Measurements from ENCODE around the gene OXCT2. TPM values are rescaled to one million over a fixed set of nuclear protein-coding genes. Genes with fewer than 3 reads are reported as not detected.
"Not testable (repeated sequence)": the region's sequence is repeated elsewhere in the genome, so short reads cannot be mapped to it uniquely, and the experiment has no call there.

OXCT2 gene
- total and polyA plus RNA-seq, 2 donors from 2014 or later, result 0.32 to 0.98 TPM

DNA sequence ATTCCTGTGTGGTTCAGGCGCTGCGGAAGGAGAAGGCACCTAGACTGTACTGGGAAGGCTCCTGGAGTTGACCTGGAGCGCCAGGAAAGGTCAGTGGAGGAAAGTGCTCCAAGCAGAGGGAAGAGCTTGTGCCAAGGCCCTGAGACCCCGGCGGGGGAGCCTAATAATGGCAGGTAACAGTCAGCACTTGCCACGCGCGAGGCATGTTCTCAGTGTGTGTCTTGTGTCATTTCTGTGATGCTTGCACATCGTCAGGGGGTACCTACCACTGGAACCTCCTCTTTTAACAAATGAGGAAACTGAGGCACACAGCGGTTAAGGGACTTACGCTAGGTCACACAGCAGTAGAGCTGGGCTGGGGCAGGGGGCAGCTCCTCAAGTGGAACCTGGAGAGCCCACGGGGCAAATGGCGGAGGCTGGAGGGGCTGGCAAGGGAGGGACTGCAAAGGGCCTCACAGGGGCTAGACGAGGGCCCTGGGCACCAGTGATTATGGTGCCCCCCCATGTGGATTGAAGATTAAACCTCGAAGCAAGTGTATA, 18.5 kb upstream of the OXCT2 start:
- H3K9ac ChIP-seq (ENCODE audit: low read length in 3 of 3), result no peak overlapping the region
- DNase-seq, result peak in 1 of 5 donors; percentile 71
- intact Hi-C loops (cut with DNase I), result no loop called here
- no peak overlapping the region for H3K27ac ChIP-seq (ENCODE audit: low read depth in 2 of 2, low read length in 2 of 2)
- H3K9me3 ChIP-seq (ENCODE audit: control insufficient read depth in 2 of 3, insufficient read depth in 1 of 3, low read length in 3 of 3), result no peaks in the 10 kb centered on the region
- FAIRE-seq, result no peak
- H3K36me3 ChIP-seq (ENCODE audit: control insufficient read depth in 2 of 3, insufficient read depth in 3 of 3, low read length in 3 of 3), result no peaks in the 10 kb centered on the region
- peaks cover 5% of the 10 kb centered on the region for H3K27me3 ChIP-seq (ENCODE audit: control insufficient read depth, insufficient read depth, low read length)
- H3K4me3 ChIP-seq (ENCODE audit: low read length in 3 of 3), result peak overlapping the region in 1 of 3 donors; percentile 21
- peaks cover 0 to 2% (median 0%) of the 10 kb centered on the region in 3 donors for H3K4me1 ChIP-seq (ENCODE audit: control insufficient read depth in 2 of 3, insufficient read depth in 2 of 3, low read depth in 1 of 3, low read length in 3 of 3)
- TF ChIP-seq, protein P1, sequence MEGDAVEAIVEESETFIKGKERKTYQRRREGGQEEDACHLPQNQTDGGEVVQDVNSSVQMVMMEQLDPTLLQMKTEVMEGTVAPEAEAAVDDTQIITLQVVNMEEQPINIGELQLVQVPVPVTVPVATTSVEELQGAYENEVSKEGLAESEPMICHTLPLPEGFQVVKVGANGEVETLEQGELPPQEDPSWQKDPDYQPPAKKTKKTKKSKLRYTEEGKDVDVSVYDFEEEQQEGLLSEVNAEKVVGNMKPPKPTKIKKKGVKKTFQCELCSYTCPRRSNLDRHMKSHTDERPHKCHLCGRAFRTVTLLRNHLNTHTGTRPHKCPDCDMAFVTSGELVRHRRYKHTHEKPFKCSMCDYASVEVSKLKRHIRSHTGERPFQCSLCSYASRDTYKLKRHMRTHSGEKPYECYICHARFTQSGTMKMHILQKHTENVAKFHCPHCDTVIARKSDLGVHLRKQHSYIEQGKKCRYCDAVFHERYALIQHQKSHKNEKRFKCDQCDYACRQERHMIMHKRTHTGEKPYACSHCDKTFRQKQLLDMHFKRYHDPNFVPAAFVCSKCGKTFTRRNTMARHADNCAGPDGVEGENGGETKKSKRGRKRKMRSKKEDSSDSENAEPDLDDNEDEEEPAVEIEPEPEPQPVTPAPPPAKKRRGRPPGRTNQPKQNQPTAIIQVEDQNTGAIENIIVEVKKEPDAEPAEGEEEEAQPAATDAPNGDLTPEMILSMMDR (IDR thresholded peaks at IDR 0.05; ENCODE audit: borderline replicate concordance, extremely low read depth, insufficient read depth), result no peak

DNA sequence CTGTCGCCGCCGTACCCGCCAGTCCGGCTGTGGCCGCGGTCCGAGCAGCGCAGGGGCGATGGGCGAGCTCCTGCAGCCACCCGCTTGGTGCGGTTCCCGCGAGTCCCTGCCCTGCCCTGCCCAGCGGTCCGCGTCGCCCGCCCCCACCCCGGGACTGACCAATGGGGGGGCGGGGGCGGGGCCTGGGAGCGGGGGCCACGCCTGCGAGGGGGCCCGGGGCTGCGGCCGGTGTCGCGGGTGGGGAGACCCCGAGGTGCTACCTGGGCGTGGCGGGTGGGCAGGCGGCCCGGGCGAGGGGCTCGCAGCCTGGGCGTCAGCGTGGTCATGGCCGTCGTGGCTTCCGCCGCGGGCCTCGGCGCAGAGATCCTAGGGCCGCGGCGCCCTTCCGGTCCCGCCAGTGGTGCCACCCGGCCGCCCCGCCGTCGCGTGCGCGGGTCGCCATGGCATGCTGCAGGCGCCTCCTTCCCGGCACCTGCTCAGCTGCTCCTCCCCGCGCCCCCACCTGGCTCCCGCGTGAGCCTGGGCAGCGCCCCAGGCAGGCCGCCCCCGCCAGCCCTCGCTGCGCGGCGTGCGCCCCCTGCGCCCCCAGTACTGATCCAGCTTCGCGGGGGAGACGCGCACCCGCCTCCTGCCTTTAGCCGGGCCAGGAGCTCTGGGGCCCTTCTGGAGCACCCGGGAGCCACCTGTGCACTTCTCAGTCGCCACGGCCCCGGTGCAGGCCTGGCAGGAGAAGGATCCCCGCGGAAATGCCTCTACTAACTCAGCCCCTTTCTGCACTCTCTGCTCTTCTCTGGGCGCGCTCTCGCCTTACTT, 17.8 kb upstream of the OXCT2 start, which contains the start of gene BMP8B:
Gene BMP8B (minus strand): TSS at position 108 of the 813 bp plus-strand sequence. CDS start 380 bp downstream, outside the sequence.
- no peak within 1 kb of the TSS for H3K9ac ChIP-seq (ENCODE audit: low read length in 3 of 3)
- H3K4me3 ChIP-seq (ENCODE audit: low read length in 3 of 3), result peak within 1 kb of the TSS in 1 of 3 donors; percentile 21
- intact Hi-C loops (cut with DNase I), result no loop called here
- H3K27me3 ChIP-seq (ENCODE audit: control insufficient read depth, insufficient read depth, low read length), result peaks cover 5% of the 10 kb centered on the region
- FAIRE-seq, result no peak
- H3K4me1 ChIP-seq (ENCODE audit: control insufficient read depth in 2 of 3, insufficient read depth in 2 of 3, low read depth in 1 of 3, low read length in 3 of 3), result peaks cover 0 to 2% (median 0%) of the 10 kb centered on the region in 3 donors
- DNase-seq, result peak; percentile 26 to 93 (median 47)
- H3K36me3 ChIP-seq (ENCODE audit: control insufficient read depth in 2 of 3, insufficient read depth in 3 of 3, low read length in 3 of 3), result no peaks in the 10 kb centered on the region
- H3K27ac ChIP-seq (ENCODE audit: low read depth in 2 of 2, low read length in 2 of 2), result no peak within 1 kb of the TSS
- TF ChIP-seq, protein P1 (IDR thresholded peaks at IDR 0.05; ENCODE audit: borderline replicate concordance, extremely low read depth, insufficient read depth), result no peak
- no peaks in the 10 kb centered on the region for H3K9me3 ChIP-seq (ENCODE audit: control insufficient read depth in 2 of 3, insufficient read depth in 1 of 3, low read length in 3 of 3)

DNA sequence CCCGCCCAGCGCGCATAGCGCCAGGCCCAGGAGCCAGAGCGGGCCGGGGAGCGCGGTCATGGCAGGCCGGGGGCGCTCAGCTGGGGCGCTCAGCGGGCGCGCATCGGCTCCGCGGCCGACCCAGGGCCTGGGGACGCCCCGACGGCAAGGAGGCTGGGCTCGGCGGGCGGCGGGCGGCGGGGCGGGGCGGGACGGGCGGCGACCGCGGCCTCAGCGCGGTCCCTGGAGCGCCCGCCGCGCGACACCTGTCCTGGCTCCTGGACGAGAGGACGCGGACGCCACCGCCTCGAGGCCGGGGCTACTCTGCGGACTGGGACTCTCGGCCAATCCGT, 17.2 kb upstream of the OXCT2 start:
- H3K27ac ChIP-seq (ENCODE audit: low read depth in 2 of 2, low read length in 2 of 2), result no peak overlapping the region
- peaks cover 5% of the 10 kb centered on the region for H3K27me3 ChIP-seq (ENCODE audit: control insufficient read depth, insufficient read depth, low read length)
- no peak for FAIRE-seq
- no peaks in the 10 kb centered on the region for H3K9me3 ChIP-seq (ENCODE audit: control insufficient read depth in 2 of 3, insufficient read depth in 1 of 3, low read length in 3 of 3)
- H3K4me1 ChIP-seq (ENCODE audit: control insufficient read depth in 2 of 3, insufficient read depth in 2 of 3, low read depth in 1 of 3, low read length in 3 of 3), result peaks cover 0 to 2% (median 0%) of the 10 kb centered on the region in 3 donors
- no peak overlapping the region for H3K4me3 ChIP-seq (ENCODE audit: low read length in 3 of 3)
- TF ChIP-seq, protein P1 (IDR thresholded peaks at IDR 0.05; ENCODE audit: borderline replicate concordance, extremely low read depth, insufficient read depth), result no peak
- intact Hi-C loops (cut with DNase I), result no loop called here
- H3K36me3 ChIP-seq (ENCODE audit: control insufficient read depth in 2 of 3, insufficient read depth in 3 of 3, low read length in 3 of 3), result no peaks in the 10 kb centered on the region
- DNase-seq, result peak in 1 of 5 donors; percentile 3
- no peak overlapping the region for H3K9ac ChIP-seq (ENCODE audit: low read length in 3 of 3)

DNA sequence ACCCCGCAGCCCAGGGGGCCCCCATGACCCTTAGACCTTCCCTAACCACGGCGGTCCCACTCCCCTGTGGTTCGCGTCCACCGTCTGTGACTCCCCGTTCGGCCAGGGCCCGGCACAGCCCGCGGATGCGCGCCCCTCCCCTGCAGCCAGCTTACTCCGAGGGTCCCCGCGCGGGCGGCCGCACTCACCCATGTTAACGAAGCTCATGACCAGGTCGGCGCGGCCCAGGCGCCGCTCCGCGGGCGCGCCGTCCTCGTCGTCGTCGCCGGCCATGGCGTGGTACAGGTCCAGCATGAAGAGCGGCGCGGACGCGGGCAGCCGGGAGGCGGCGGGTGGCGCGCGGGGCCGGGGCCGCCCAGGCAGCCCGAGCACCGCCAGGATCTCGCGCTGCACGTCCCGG, 16.8 kb upstream of the OXCT2 start:
- H3K4me1 ChIP-seq (ENCODE audit: control insufficient read depth in 2 of 3, insufficient read depth in 2 of 3, low read depth in 1 of 3, low read length in 3 of 3); H3K9ac ChIP-seq (ENCODE audit: low read length in 3 of 3); H3K4me3 ChIP-seq (ENCODE audit: low read length in 3 of 3); FAIRE-seq; H3K27ac ChIP-seq (ENCODE audit: low read depth in 2 of 2, low read length in 2 of 2); intact Hi-C loops (cut with DNase I); H3K27me3 ChIP-seq (ENCODE audit: control insufficient read depth, insufficient read depth, low read length); H3K9me3 ChIP-seq (ENCODE audit: control insufficient read depth in 2 of 3, insufficient read depth in 1 of 3, low read length in 3 of 3); H3K36me3 ChIP-seq (ENCODE audit: control insufficient read depth in 2 of 3, insufficient read depth in 3 of 3, low read length in 3 of 3): not testable (repeated sequence)
- peak in 3 of 5 donors; percentile 5 to 71 (median 62) for DNase-seq
